ENCODE measurements around the gene ICAM3. TPM values are rescaled to one million over a fixed set of nuclear protein-coding genes. Genes with fewer than 3 reads are reported as not detected.

The ICAM3 gene
- total and polyA plus RNA-seq, 2 of the 4 experiments (the other 2 are of a cell fraction) = 6.6 to 11.7 TPM

GRCh38 chr19:10316229-10317044, 23.0 kb downstream of the ICAM3 start (continued):
- no peak for TF ChIP-seq NFE2L2 (IDR thresholded peaks at IDR 0.05; ENCODE audit: low read depth, low read length)

GRCh38 chr19:10315335-10316214, 23.8 kb downstream of the ICAM3 start, which contains the start of gene FDX2:
TSS of gene FDX2 (minus strand) at chr19:10316015. CDS start at chr19:10315996, 19 bp downstream.
- Histone ChIP-seq H2BK15ac (ENCODE audit: low read depth, low read length) (peak within 1 kb of the TSS; percentile 59; the same call in 1 of the 3 replicates), H4K5ac (ENCODE audit: low read depth, low read length) (peak within 1 kb of the TSS; percentile 84), H3K9me3 (ENCODE audit: control insufficient read depth, insufficient read depth, low read length) (no peaks in the 10 kb centered on the region), H3K79me1 (ENCODE audit: low read depth in 1 of 2, low read length in 2 of 2) (peaks cover 14 to 19% of the 10 kb centered on the region in 2 experiments), H3K27me3 (ENCODE audit: control insufficient read depth, insufficient read depth, low read length) (no peaks in the 10 kb centered on the region), H2AK9ac (replicated peaks; ENCODE audit: low read depth, low read length, poor library complexity) (peak within 1 kb of the TSS; percentile 96), H4K20me1 (ENCODE audit: insufficient read depth, low read length) (no peaks in the 10 kb centered on the region), H3K36me3 (ENCODE audit: control insufficient read depth, insufficient read depth, low read length) (peaks cover 29% of the 10 kb centered on the region), H3K4ac (ENCODE audit: low read depth, low read length) (peak within 1 kb of the TSS; percentile 86), H3K14ac (replicated peaks; ENCODE audit: low read depth, low read length) (peak within 1 kb of the TSS; percentile 89), H2BK5ac (ENCODE audit: low read depth, low read length, poor library complexity, severe bottlenecking) (peak within 1 kb of the TSS; percentile 30), H3K56ac (ENCODE audit: extremely low read depth, insufficient read depth, low read length) (peak within 1 kb of the TSS; percentile 67), H2BK120ac (ENCODE audit: low read depth, low read length) (peak within 1 kb of the TSS; percentile 9; the same call in 1 of the 2 replicates), H3K4me1 (ENCODE audit: control insufficient read depth, insufficient read depth, low read length) (no peaks in the 10 kb centered on the region), H3K18ac (ENCODE audit: low read depth, low read length) (peak within 1 kb of the TSS; percentile 10; the same call in 1 of the 2 replicates), H3K23ac (ENCODE audit: low read depth, low read length) (peak within 1 kb of the TSS; percentile 89), H3K4me2 (ENCODE audit: low read depth, low read length) (peak within 1 kb of the TSS; percentile 99), H3K4me3 (ENCODE audit: insufficient read depth, low read depth, low read length) (peak within 1 kb of the TSS; percentile 58), H3K9ac (ENCODE audit: low read depth, low read length) (peak within 1 kb of the TSS; percentile 84), H2AFZ (replicated peaks; ENCODE audit: low read length, poor library complexity) (peak within 1 kb of the TSS; percentile 93), H2BK20ac (ENCODE audit: low read depth, low read length) (no peak within 1 kb of the TSS), H4K8ac (ENCODE audit: low read depth in 2 of 2, low read length in 2 of 2) (peak within 1 kb of the TSS; percentile 85 to 95), H3K9me1 (ENCODE audit: insufficient read depth, low read length) (peaks cover 12% of the 10 kb centered on the region; the same call in 1 of the 2 replicates), H2AK5ac (ENCODE audit: low read depth, low read length) (peak within 1 kb of the TSS; percentile 94), H3K27ac (ENCODE audit: insufficient read depth, low read length) (peak within 1 kb of the TSS; percentile 45), H4K91ac (ENCODE audit: insufficient read depth, low read depth, low read length) (peak within 1 kb of the TSS; percentile 84)
- 2% methylated on average over 14 of the region's 55 CpGs; no CpG with 5 or more reads in 1 of the 2 experiments for whole genome bisulfite sequencing, 2 experiments (ENCODE audit: extremely low coverage in 2 of 2, insufficient read length in 1 of 2)
- DNase-seq (peak; percentile 67), ATAC-seq (ENCODE audit: low read depth) (peak; percentile 93)
- dilution Hi-C loops (cut with HindIII; ENCODE audit: low sequenced_read_pairs, unreplicated experiment) = no loop called here
- ChIA-PET CTCF (no interaction called here), POLR2A (ENCODE audit: unreplicated experiment) (no interaction called here)
- in situ Hi-C loops (cut with MboI; ENCODE audit: low sequenced_read_pairs) = no loop called here
- no TSS peak for BruUV-seq (replicated peaks)
- intact Hi-C loops (cut with micrococcal nuclease) = loop anchor here (1.0 kb wide), 2 partner anchors 18 to 46 kb away; partner anchors contain the start of gene RAVER1
- no peak for TF ChIP-seq ELK1 (IDR thresholded peaks at IDR 0.05; ENCODE audit: borderline replicate concordance, low read depth, low read length)
- peak; percentile 98 for TF ChIP-seq USF2 (IDR thresholded peaks at IDR 0.05; ENCODE audit: low read depth, low read length)
- no peak for TF ChIP-seq RCOR1 (IDR thresholded peaks at IDR 0.05; ENCODE audit: insufficient replicate concordance, low read length)
- no peak for TF ChIP-seq NFE2L2 (IDR thresholded peaks at IDR 0.05; ENCODE audit: low read depth, low read length)
- TF ChIP-seq CHD1 (IDR thresholded peaks at IDR 0.05; ENCODE audit: low read depth, low read length) = no peak
- peak; percentile 100 for TF ChIP-seq MXI1 (IDR thresholded peaks at IDR 0.05; ENCODE audit: borderline replicate concordance, low read depth, low read length)
- TF ChIP-seq POLR2A (IDR thresholded peaks at IDR 0.05; ENCODE audit: low read depth, low read length) = no peak
- no peak for TF ChIP-seq MAFK (IDR thresholded peaks at IDR 0.05; ENCODE audit: low read depth, low read length)
- no peak for TF ChIP-seq FOS (IDR thresholded peaks at IDR 0.05; ENCODE audit: low read depth, low read length)
- no peak for TF ChIP-seq SMC3 (IDR thresholded peaks at IDR 0.05; ENCODE audit: low read depth, low read length)
- no peak for TF ChIP-seq MAZ (IDR thresholded peaks at IDR 0.05; ENCODE audit: borderline replicate concordance, low read depth, low read length)
- peak; percentile 61; the same call in 1 of the 2 replicates for TF ChIP-seq BHLHE40 (IDR thresholded peaks at IDR 0.05; ENCODE audit: low read depth, low read length)
